Neural progenitor cell (in vitro differentiated cells): ENCODE measurements around the gene PPFIBP1. TPM values are rescaled to one million over a fixed set of nuclear protein-coding genes. Genes with fewer than 3 reads are reported as not detected.

Experiments used
- DNase-seq: peaks from one replicate; pipeline ENCODE4 v3.0.0-alpha.2; 2016; ENCODE audit warnings: low spot score
- H2AFZ ChIP-seq: fragments of 200-600 bp; sonication (generic); replicated peaks from 2 replicates; pipeline ENCODE4 v1.6.1; 2016; ENCODE audit warnings: antibody characterized with exemption
- H3F3A ChIP-seq: fragments of 200-600 bp; sonication (generic); 2 replicates; pipeline ENCODE4 v1.6.1; 2016; ENCODE audit warnings: antibody characterized with exemption, low read depth
- H3K27ac ChIP-seq: fragments of 200-600 bp; sonication (generic); 2 replicates; pipeline ENCODE4 v1.5.1; 2016; ENCODE audit warnings: mild to moderate bottlenecking
- H3K27me3 ChIP-seq: fragments of 200-600 bp; sonication (generic); 2 replicates; pipeline ENCODE4 v1.6.1; 2016; ENCODE audit warnings: mild to moderate bottlenecking, moderate library complexity
- H3K36me3 ChIP-seq: fragments of 200-600 bp; sonication (generic); 2 replicates; pipeline ENCODE4 v1.5.1; 2016
- H3K4me1 ChIP-seq: fragments of 200-600 bp; sonication (generic); 2 replicates; pipeline ENCODE4 v1.6.1; 2016; ENCODE audit warnings: mixed run types
- H3K4me2 ChIP-seq: fragments of 200-600 bp; sonication (generic); 2 replicates; pipeline ENCODE4 v1.6.1; 2016
- H3K4me3 ChIP-seq: fragments of 200-600 bp; sonication (generic); 2 replicates; pipeline ENCODE4 v1.5.1; 2016
- H3K79me2 ChIP-seq: fragments of 200-600 bp; sonication (generic); 2 replicates; pipeline ENCODE4 v1.6.1; 2016; ENCODE audit warnings: low read depth
- H3K9ac ChIP-seq: fragments of 200-600 bp; sonication (generic); 2 replicates; pipeline ENCODE4 v1.6.1; 2016
- H3K9me3 ChIP-seq: fragments of 200-600 bp; sonication (generic); 2 replicates; pipeline ENCODE4 v1.5.1; 2016; ENCODE audit warnings: low read depth
- H4K20me1 ChIP-seq: fragments of 200-600 bp; sonication (generic); 2 replicates; pipeline ENCODE4 v1.6.1; 2016; ENCODE audit warnings: low read depth
- H3K27ac Mint-ChIP-seq: 3 replicates; pipeline ENCODE4 v1.8.0; 2021; ENCODE audit warnings: mixed read lengths
- H3K27me3 Mint-ChIP-seq: 2 replicates; pipeline ENCODE4 v1.8.0; 2022; ENCODE audit warnings: low read depth, mild to moderate bottlenecking, inconsistent platforms, moderate library complexity, mixed read lengths; ENCODE audit not compliant: insufficient read depth
- H3K36me3 Mint-ChIP-seq: 3 replicates; pipeline ENCODE4 v1.8.0; 2021; ENCODE audit warnings: mixed read lengths
- H3K4me1 Mint-ChIP-seq: 3 replicates; pipeline ENCODE4 v1.8.0; 2021; ENCODE audit warnings: mixed read lengths
- H3K4me3 Mint-ChIP-seq: 3 replicates; pipeline ENCODE4 v1.8.0; 2021; ENCODE audit warnings: mild to moderate bottlenecking, moderate library complexity, mixed read lengths
- H3K9me3 Mint-ChIP-seq: 3 replicates; pipeline ENCODE4 v1.8.0; 2020; ENCODE audit warnings: mixed read lengths
- CTCF ChIP-seq: fragments of 200-600 bp; sonication (generic); IDR thresholded peaks from 2 replicates; pipeline ENCODE4 v1.5.1; 2017; ENCODE audit warnings: antibody characterized with exemption, mild to moderate bottlenecking
- EZH2 ChIP-seq: fragments of 200-600 bp; sonication (generic); IDR thresholded peaks from 2 replicates; pipeline ENCODE4 v1.6.1; 2017; ENCODE audit warnings: antibody characterized with exemption, mild to moderate bottlenecking, moderate library complexity
- EZH2phosphoT487 ChIP-seq: fragments of 200-600 bp; sonication (generic); IDR thresholded peaks from 2 replicates; pipeline ENCODE4 v1.6.1; 2017; ENCODE audit warnings: antibody characterized with exemption
- total RNA-seq: library from RNA; depleted of rRNA; stranded (reverse); fragments of >200 nt; gene quantifications from 2 replicates; pipeline ENCODE4 v1.2.3, GENCODE V29; 2015; ENCODE audit warnings: low replicate concordance

The PPFIBP1 gene
- total RNA-seq, 1 donor from 2014 or later: 61.7 TPM

- Histone ChIP-seq H3K36me3 (no peaks in the 10 kb centered on the region), H3K27me3 (no peaks in the 10 kb centered on the region), H3K4me2 (no peak overlapping the region), H3K4me3 (no peak overlapping the region), H3K27ac (no peak overlapping the region), H3F3A (no peaks in the 10 kb centered on the region), H3K9ac (no peak overlapping the region), H3K4me1 (no peaks in the 10 kb centered on the region), H4K20me1 (no peaks in the 10 kb centered on the region), H3K9me3 (no peaks in the 10 kb centered on the region), H2AFZ (no peak overlapping the region), H3K79me2 (no peaks in the 10 kb centered on the region)
- Mint-ChIP-seq H3K9me3 (no peaks in the 10 kb centered on the region), H3K4me3 (no peak overlapping the region), H3K27me3 (no peaks in the 10 kb centered on the region), H3K36me3 (peaks cover 13% of the 10 kb centered on the region), H3K27ac (no peak overlapping the region), H3K4me1 (no peaks in the 10 kb centered on the region)
- no peak for DNase-seq
- TF ChIP-seq EZH2phosphoT487 (no peak), CTCF (no peak), EZH2 (no peak)
Measured at GRCh38 chr12:27575762-27576118, 51.7 kb downstream of the PPFIBP1 start.

- Histone ChIP-seq H3K9me3 (no peaks in the 10 kb centered on the region), H3K9ac (no peak overlapping the region), H3K36me3 (no peaks in the 10 kb centered on the region), H3F3A (no peaks in the 10 kb centered on the region), H3K4me3 (no peak overlapping the region), H3K4me1 (no peaks in the 10 kb centered on the region), H3K27ac (no peak overlapping the region), H3K4me2 (no peak overlapping the region), H2AFZ (no peak overlapping the region), H3K27me3 (no peaks in the 10 kb centered on the region), H4K20me1 (no peaks in the 10 kb centered on the region), H3K79me2 (no peaks in the 10 kb centered on the region)
- TF ChIP-seq EZH2 (no peak), CTCF (no peak), EZH2phosphoT487 (no peak)
- no peak overlapping the region for H3K27ac Mint-ChIP-seq
- H3K4me3 Mint-ChIP-seq: no peak overlapping the region
- no peaks in the 10 kb centered on the region for H3K4me1 Mint-ChIP-seq
- H3K9me3 Mint-ChIP-seq: no peaks in the 10 kb centered on the region
- H3K36me3 Mint-ChIP-seq: peaks cover 13% of the 10 kb centered on the region
- DNase-seq: no peak
- no peaks in the 10 kb centered on the region for H3K27me3 Mint-ChIP-seq
Measured at GRCh38 chr12:27576667-27577347, 52.8 kb downstream of the PPFIBP1 start.

- Histone ChIP-seq H3K9me3 (no peaks in the 10 kb centered on the region), H3K4me3 (no peak overlapping the region), H3K79me2 (peaks cover under 1% of the 10 kb centered on the region), H3F3A (no peaks in the 10 kb centered on the region), H3K9ac (no peak overlapping the region), H3K27me3 (no peaks in the 10 kb centered on the region), H3K4me1 (no peaks in the 10 kb centered on the region), H3K36me3 (no peaks in the 10 kb centered on the region), H3K4me2 (no peak overlapping the region), H2AFZ (no peak overlapping the region), H4K20me1 (no peaks in the 10 kb centered on the region), H3K27ac (no peak overlapping the region)
- no peak for TF ChIP-seq CTCF
- no peak for TF ChIP-seq EZH2
- H3K4me3 Mint-ChIP-seq: no peak overlapping the region
- H3K27ac Mint-ChIP-seq: no peak overlapping the region
- DNase-seq: no peak
- no peaks in the 10 kb centered on the region for H3K27me3 Mint-ChIP-seq
- no peaks in the 10 kb centered on the region for H3K9me3 Mint-ChIP-seq
- peaks cover 13% of the 10 kb centered on the region for H3K36me3 Mint-ChIP-seq
- no peaks in the 10 kb centered on the region for H3K4me1 Mint-ChIP-seq
Measured at GRCh38 chr12:27577688-27578087, 53.7 kb downstream of the PPFIBP1 start.
